DOHH2 (cell line): ENCODE measurements around the gene KIF16B.
"Not testable (repeated sequence)": the region's sequence is repeated elsewhere in the genome, so short reads cannot be mapped to it uniquely, and the experiment has no call there.

Source experiments
- H3F3A ChIP-seq: fragments of 200-600 bp; sonication (generic), shearing (Covaris generic); 2 replicates; pipeline ENCODE4 v1.6.0; 2016; ENCODE audit warnings: antibody characterized with exemption, mild to moderate bottlenecking; ENCODE audit not compliant: control insufficient read depth, insufficient read depth
- H3K27ac ChIP-seq: fragments of 200-600 bp; sonication (generic); 2 replicates; pipeline ENCODE4 v1.5.1; 2014; ENCODE audit warnings: low read depth, mild to moderate bottlenecking, low read length, moderate library complexity
- H3K27me3 ChIP-seq: fragments of 200-600 bp; sonication (generic); 2 replicates; pipeline ENCODE4 v1.6.1; 2014; ENCODE audit warnings: mild to moderate bottlenecking, low read length, mixed read lengths; ENCODE audit not compliant: control insufficient read depth
- H3K36me3 ChIP-seq: fragments of 200-600 bp; sonication (generic); 2 replicates; pipeline ENCODE4 v1.6.1; 2014; ENCODE audit warnings: mild to moderate bottlenecking, low read length, moderate library complexity, mixed read lengths; ENCODE audit not compliant: control insufficient read depth
- H3K4me1 ChIP-seq: fragments of 200-600 bp; sonication (generic); 2 replicates; pipeline ENCODE4 v1.6.1; 2014; ENCODE audit warnings: mild to moderate bottlenecking, low read length, mixed read lengths; ENCODE audit not compliant: control insufficient read depth
- H3K4me2 ChIP-seq: fragments of 200-600 bp; sonication (generic); 2 replicates; pipeline ENCODE4 v1.6.0; 2014; ENCODE audit warnings: mild to moderate bottlenecking, low read length, moderate library complexity
- H3K4me3 ChIP-seq: fragments of 200-600 bp; sonication (generic); 2 replicates; pipeline ENCODE4 v1.5.1; 2014; ENCODE audit warnings: mild to moderate bottlenecking, low read length, mixed read lengths
- H3K79me2 ChIP-seq: fragments of 200-600 bp; sonication (generic); 2 replicates; pipeline ENCODE4 v1.6.1; 2014; ENCODE audit warnings: mild to moderate bottlenecking, low read length, mixed read lengths; ENCODE audit not compliant: control insufficient read depth
- H3K9me2 ChIP-seq: fragments of 200-600 bp; sonication (generic); replicated peaks from 2 replicates; pipeline ENCODE4 v1.6.1; 2014; ENCODE audit warnings: mild to moderate bottlenecking, low read length, mixed read lengths; ENCODE audit not compliant: control insufficient read depth
- H3K9me3 ChIP-seq: fragments of 200-600 bp; sonication (generic); 2 replicates; pipeline ENCODE4 v1.6.1; 2014; ENCODE audit warnings: antibody characterized with exemption, low read length, mixed read lengths; ENCODE audit not compliant: control insufficient read depth, insufficient read depth
- H4K20me1 ChIP-seq: fragments of 200-600 bp; sonication (generic); 2 replicates; pipeline ENCODE4 v1.6.0; 2014; ENCODE audit warnings: low read depth, mild to moderate bottlenecking, antibody characterized with exemption, low read length, moderate library complexity; ENCODE audit not compliant: control insufficient read depth, insufficient read depth
- CTCF ChIP-seq: fragments of 200-600 bp; sonication (generic); IDR thresholded peaks from one replicate; pipeline ENCODE4 v1.5.1; 2014; ENCODE audit warnings: antibody characterized with exemption, mild to moderate bottlenecking, low read depth, low read length; ENCODE audit not compliant: poor library complexity, severe bottlenecking
- EZH2phosphoT487 ChIP-seq: fragments of 200-600 bp; sonication (generic); IDR thresholded peaks from 2 replicates; pipeline ENCODE4 v1.6.1; 2017; ENCODE audit warnings: borderline replicate concordance, mild to moderate bottlenecking, antibody characterized with exemption, low read length, moderate library complexity, mixed read lengths

The KIF16B gene

GRCh38 chr20:16571333-16571732, 1.9 kb downstream of the KIF16B start:
- no peaks in the 10 kb centered on the region for H3K27me3 ChIP-seq
- H3K27ac ChIP-seq: no peak overlapping the region
- H3K4me3 ChIP-seq: no peak overlapping the region
- H3K79me2 ChIP-seq: peaks cover 38% of the 10 kb centered on the region
- no peaks in the 10 kb centered on the region for H4K20me1 ChIP-seq
- H3K4me1 ChIP-seq: peaks cover 31% of the 10 kb centered on the region
- H3K9me3 ChIP-seq: no peaks in the 10 kb centered on the region
- no peaks in the 10 kb centered on the region for H3K9me2 ChIP-seq
- 0 out of 2 replicates have a peak, but pooled peaks cover 3% of the 10 kb centered on the region for H3F3A ChIP-seq
- H3K4me2 ChIP-seq: no peak overlapping the region
- H3K36me3 ChIP-seq: no peaks in the 10 kb centered on the region
- TF ChIP-seq EZH2phosphoT487 (no peak), CTCF (no peak)

GRCh38 chr20:16569246-16570153, 3.7 kb downstream of the KIF16B start:
- H3K4me2 ChIP-seq: no peak overlapping the region
- TF ChIP-seq CTCF: no peak
- no peak for TF ChIP-seq EZH2phosphoT487
- no peaks in the 10 kb centered on the region for H3K27me3 ChIP-seq
- peaks cover 37% of the 10 kb centered on the region for H3K79me2 ChIP-seq
- no peaks in the 10 kb centered on the region for H3K36me3 ChIP-seq
- H3K9me2 ChIP-seq: no peaks in the 10 kb centered on the region
- H3K27ac ChIP-seq: no peak overlapping the region
- H4K20me1 ChIP-seq: no peaks in the 10 kb centered on the region
- H3F3A ChIP-seq: 0 out of 2 replicates have a peak, but pooled peaks cover 2% of the 10 kb centered on the region
- no peaks in the 10 kb centered on the region for H3K9me3 ChIP-seq
- peaks cover 17% of the 10 kb centered on the region for H3K4me1 ChIP-seq
- no peak overlapping the region for H3K4me3 ChIP-seq

- H3K4me2 ChIP-seq: no peak overlapping the region
- H3K4me3 ChIP-seq: no peak overlapping the region
- peaks cover 15% of the 10 kb centered on the region for H3K79me2 ChIP-seq
- H3K9me3 ChIP-seq: no peaks in the 10 kb centered on the region
- no peaks in the 10 kb centered on the region for H3K9me2 ChIP-seq
- TF ChIP-seq CTCF (no peak), EZH2phosphoT487 (no peak)
- no peak overlapping the region for H3K27ac ChIP-seq
- H4K20me1 ChIP-seq: no peaks in the 10 kb centered on the region
- H3F3A ChIP-seq: no peaks in the 10 kb centered on the region
- no peaks in the 10 kb centered on the region for H3K36me3 ChIP-seq
- H3K27me3 ChIP-seq: no peaks in the 10 kb centered on the region
- no peaks in the 10 kb centered on the region for H3K4me1 ChIP-seq
Observed at GRCh38 chr20:16566080-16566479, 7.2 kb downstream of the KIF16B start.

GRCh38 chr20:16564079-16564478, 9.2 kb downstream of the KIF16B start:
- not testable (repeated sequence) for H3K27ac ChIP-seq, H3K36me3 ChIP-seq, H3K9me2 ChIP-seq, H3K4me2 ChIP-seq, H3F3A ChIP-seq, H3K9me3 ChIP-seq, H4K20me1 ChIP-seq, H3K79me2 ChIP-seq, H3K4me3 ChIP-seq, H3K27me3 ChIP-seq, H3K4me1 ChIP-seq
